HCT116 (cell line): ENCODE results near the gene CLIC6. TPM values are rescaled to one million over a fixed set of nuclear protein-coding genes. Genes with fewer than 3 reads are reported as not detected.

Experiments used
- ATAC-seq: fragments of 200-7000 bp; cut with Tn5 transposase; 2 replicates; pipeline ENCODE4 v1.9.1; 2020; ENCODE audit warnings: mild to moderate bottlenecking, moderate library complexity
- BruUV-seq: library from RNA; stranded (reverse); fragments of 400-500 nt; replicated peaks from 2 replicates; lab custom pipeline; 2021; lab: Mats Ljungman, UMichigan
- CTCF ChIA-PET: fragments of 300-600 bp; sonication (Branson Sonifier 250); formaldehyde crosslinking; loops from one replicate; lab custom pipeline; 2021; ENCODE audit warnings: antibody characterized with exemption; lab: Charles Lee
- POLR2A ChIA-PET: fragments of 300-600, 350-600 bp; sonication (Branson Sonifier 250); formaldehyde crosslinking; loops from one replicate; lab custom pipeline; 2021; ENCODE audit warnings: antibody characterized with exemption; lab: Charles Lee
- RAD21 ChIA-PET, 2 experiments: fragments of 300-600 bp; sonication (Branson Sonifier 250); formaldehyde crosslinking; loops; one replicate each; lab custom pipeline; 2023; ENCODE audit warnings: low total read pairs in 2 of 2; ENCODE audit not compliant: uncharacterized antibody in 2 of 2, unreplicated experiment in 2 of 2, low non-redundant PET in 1 of 2; lab: Charles Lee
- DNase-seq: peaks from one replicate; pipeline ENCODE4 v3.0.0-alpha.2; 2010; ENCODE audit warnings: low read depth, low spot score
- H2AFZ ChIP-seq: fragments of 200-600 bp; shearing (Covaris generic), sonication (generic); 2 replicates; pipeline ENCODE4 v1.6.1; 2017; ENCODE audit warnings: low read depth, mixed run types, mixed read lengths, antibody characterized with exemption, low read length; ENCODE audit not compliant: poor library complexity, severe bottlenecking
- H3K27ac ChIP-seq: 2 replicates; pipeline ENCODE4 v1.5.1; 2012; ENCODE audit warnings: low read depth, low read length
- H3K27me3 ChIP-seq: fragments of 200-600 bp; sonication (generic); 2 replicates; pipeline ENCODE4 v1.6.1; 2016; ENCODE audit warnings: mixed run types, low read length, mixed read lengths; ENCODE audit not compliant: insufficient read depth
- H3K36me3 ChIP-seq, 2 experiments: fragments of 200-500 bp in 1 of 2; fragments of 200-600 bp in 1 of 2; sonication (Bioruptor generic) in 1 of 2; sonication (generic) in 1 of 2; 2 replicates each; pipeline versions ENCODE4 v1.5.1 to v1.6.1; 2014 to 2016; ENCODE audit warnings: low read length in 2 of 2, inconsistent platforms in 1 of 2, mixed read lengths in 1 of 2, mixed run types in 1 of 2; ENCODE audit not compliant: insufficient read depth in 2 of 2, control insufficient read depth in 1 of 2
- H3K4me1 ChIP-seq, 2 experiments: fragments of 200-600 bp in 1 of 2; sonication (generic) in 1 of 2; 2 replicates each; pipeline versions ENCODE4 v1.5.1 to v1.6.1; 2012 to 2017; ENCODE audit warnings: low read length in 2 of 2, inconsistent platforms in 1 of 2, mild to moderate bottlenecking in 1 of 2, mixed read lengths in 1 of 2, mixed run types in 1 of 2, moderate library complexity in 1 of 2; ENCODE audit not compliant: insufficient read depth in 2 of 2, control insufficient read depth in 1 of 2
- H3K4me2 ChIP-seq: fragments of 200-600 bp; sonication (generic); 2 replicates; pipeline ENCODE4 v1.6.1; 2017; ENCODE audit warnings: mixed run types, low read length, mixed read lengths
- H3K4me3 ChIP-seq, 2 experiments: fragments of 200-600 bp in 1 of 2; sonication (generic) in 1 of 2; replicated peaks in 1 of 2; 2 replicates each; pipeline ENCODE4 v1.5.1; 2011 to 2016; ENCODE audit warnings: low read length in 2 of 2, control low read depth in 1 of 2, low read depth in 1 of 2, mild to moderate bottlenecking in 1 of 2, mixed read lengths in 1 of 2, mixed run types in 1 of 2
- H3K79me2 ChIP-seq: fragments of 200-600 bp; sonication (generic); 2 replicates; pipeline ENCODE4 v1.6.1; 2017; ENCODE audit warnings: mild to moderate bottlenecking, mixed run types, low read length, moderate library complexity, mixed read lengths; ENCODE audit not compliant: insufficient read depth
- H3K9ac ChIP-seq: fragments of 200-600 bp; sonication (generic); 2 replicates; pipeline ENCODE4 v1.6.1; 2016; ENCODE audit warnings: low read length, mixed read lengths
- H3K9me2 ChIP-seq: fragments of 200-600 bp; sonication (generic), shearing (Covaris generic); 2 replicates; pipeline ENCODE4 v1.6.1; 2017; ENCODE audit warnings: mixed run types, mild to moderate bottlenecking, moderate library complexity; ENCODE audit not compliant: insufficient read depth
- H3K9me3 ChIP-seq, 2 experiments: fragments of 200-500 bp in 1 of 2; fragments of 200-600 bp in 1 of 2; sonication (Bioruptor generic) in 1 of 2; sonication (generic) in 1 of 2; 2 replicates each; pipeline ENCODE4 v1.6.1; 2014 to 2017; ENCODE audit warnings: low read length in 2 of 2, mixed read lengths in 2 of 2, inconsistent platforms in 1 of 2, low read depth in 1 of 2, mild to moderate bottlenecking in 1 of 2, mixed run types in 1 of 2, moderate library complexity in 1 of 2; ENCODE audit not compliant: control insufficient read depth in 1 of 2, insufficient read depth in 1 of 2
- H4K20me1 ChIP-seq: fragments of 200-600 bp; sonication (generic), shearing (Covaris generic); 2 replicates; pipeline ENCODE4 v1.6.1; 2017; ENCODE audit warnings: mixed run types, mild to moderate bottlenecking, moderate library complexity; ENCODE audit not compliant: insufficient read depth
- ATF3 ChIP-seq: IDR thresholded peaks from 2 replicates; pipeline ENCODE4 v1.6.1; 2012
- CEBPB ChIP-seq: IDR thresholded peaks from 2 replicates; pipeline ENCODE4 v1.6.1; 2012; ENCODE audit warnings: low read depth
- EGR1 ChIP-seq: IDR thresholded peaks from 2 replicates; pipeline ENCODE4 v1.6.1; 2012; ENCODE audit warnings: low read depth
- ELF1 ChIP-seq: IDR thresholded peaks from 2 replicates; pipeline ENCODE4 v1.6.1; 2012; ENCODE audit warnings: low read depth, borderline replicate concordance
- EZH2phosphoT487 ChIP-seq: fragments of 200-600 bp; IDR thresholded peaks from 2 replicates; pipeline ENCODE4 v1.6.1; 2018; ENCODE audit warnings: antibody characterized with exemption, borderline replicate concordance
- JUND ChIP-seq: IDR thresholded peaks from 2 replicates; pipeline ENCODE4 v1.6.1; 2012
- MAX ChIP-seq: IDR thresholded peaks from 2 replicates; pipeline ENCODE4 v1.6.1; 2012
- RAD21 ChIP-seq: IDR thresholded peaks from 2 replicates; pipeline ENCODE4 v1.6.1; 2012; ENCODE audit warnings: low read depth, mild to moderate bottlenecking
- REST ChIP-seq: IDR thresholded peaks from 2 replicates; pipeline ENCODE4 v1.6.1; 2012; ENCODE audit warnings: low read depth
- SIN3A ChIP-seq: IDR thresholded peaks from 2 replicates; pipeline ENCODE4 v1.6.1; 2012; ENCODE audit warnings: low read depth
- SP1 ChIP-seq: IDR thresholded peaks from 2 replicates; pipeline ENCODE4 v1.6.1; 2012; ENCODE audit warnings: low read depth
- TCF7L2 ChIP-seq: IDR thresholded peaks from 2 replicates; pipeline ENCODE4 v1.7.0; 2011; ENCODE audit warnings: borderline replicate concordance, inconsistent platforms; ENCODE audit not compliant: insufficient read depth, insufficient read length; ENCODE audit errors: extremely low read depth
- YY1 ChIP-seq: IDR thresholded peaks from 2 replicates; pipeline ENCODE4 v1.6.1; 2011; ENCODE audit warnings: low read length, low read depth, moderate library complexity, mild to moderate bottlenecking; ENCODE audit not compliant: insufficient replicate concordance; ENCODE audit errors: extremely low read depth
- ZFX ChIP-seq: fragments of 450-650 bp; IDR thresholded peaks from 2 replicates; pipeline ENCODE4 v1.6.1; 2017
- intact Hi-C: fragments of 100-400 bp; cut with micrococcal nuclease; formaldehyde crosslinking; loops from 2 replicates; pipeline ENCODE4 v1.10.0; 2022
- total RNA-seq: library from RNA; stranded (reverse); gene quantifications from one replicate; pipeline ENCODE4 v1.2.1, GENCODE V29; 2021; ENCODE audit not compliant: unreplicated experiment

The CLIC6 gene
- total RNA-seq, 1 experiment from 2014 or later = 0.05 TPM

GRCh38 chr21:34726627-34727337 is 58.0 kb downstream of the CLIC6 start:
- ChIA-PET RAD21 (no interaction called here), POLR2A (no interaction called here), CTCF (interaction anchor here (2.3 kb wide), 1 partner anchor 19 kb away, joined by 7 read pairs; no protein-coding TSS in a partner anchor)
- DNase-seq (no peak), ATAC-seq (no peak)
- H3K9me2 ChIP-seq = no peaks in the 10 kb centered on the region
- H4K20me1 ChIP-seq = no peaks in the 10 kb centered on the region
- H3K9ac ChIP-seq = no peak overlapping the region
- H3K27ac ChIP-seq = no peak overlapping the region
- no TSS peak for BruUV-seq
- no peak overlapping the region for H3K4me2 ChIP-seq
- H3K4me3 ChIP-seq = no peak overlapping the region
- H3K27me3 ChIP-seq = no peaks in the 10 kb centered on the region
- H3K4me1 ChIP-seq = peaks cover 4 to 6% of the 10 kb centered on the region in 2 experiments; a peak in 3 of 4 replicates
- TF ChIP-seq EGR1 (no peak), SP1 (no peak), TCF7L2 (no peak), SIN3A (no peak), ATF3 (no peak), ELF1 (no peak), EZH2phosphoT487 (no peak), MAX (no peak), JUND (no peak)
- no peak overlapping the region for H2AFZ ChIP-seq
- intact Hi-C loops = no loop called here
- H3K79me2 ChIP-seq = no peaks in the 10 kb centered on the region
- H3K9me3 ChIP-seq = no peaks in the 10 kb centered on the region
- H3K36me3 ChIP-seq = no peaks in the 10 kb centered on the region

GRCh38 chr21:34728479-34728878 is 59.7 kb downstream of the CLIC6 start:
- DNase-seq = no peak
- no TSS peak for BruUV-seq
- no peak overlapping the region for H3K4me3 ChIP-seq
- no peaks in the 10 kb centered on the region for H3K9me2 ChIP-seq
- H3K79me2 ChIP-seq = no peaks in the 10 kb centered on the region
- no peak overlapping the region for H3K9ac ChIP-seq
- ChIA-PET RAD21 (no interaction called here), POLR2A (no interaction called here)
- no peak overlapping the region for H3K27ac ChIP-seq
- no peaks in the 10 kb centered on the region for H3K9me3 ChIP-seq
- H4K20me1 ChIP-seq = no peaks in the 10 kb centered on the region
- no peaks in the 10 kb centered on the region for H3K4me1 ChIP-seq
- no peaks in the 10 kb centered on the region for H3K27me3 ChIP-seq
- no peak overlapping the region for H2AFZ ChIP-seq
- TF ChIP-seq REST = no peak
- TF ChIP-seq YY1 = no peak
- no peak for TF ChIP-seq CEBPB
- no peak for TF ChIP-seq ELF1
- no peak for TF ChIP-seq ZFX
- no peak for TF ChIP-seq TCF7L2
- TF ChIP-seq RAD21 = no peak
- TF ChIP-seq ATF3 = no peak
- TF ChIP-seq, all 23 proteins: peak for 0
- no peak for ATAC-seq
- CTCF ChIA-PET = no interaction called here
- intact Hi-C loops = no loop called here
- Histone ChIP-seq H3K36me3 (no peaks in the 10 kb centered on the region), H3K4me2 (no peak overlapping the region)
